ENCODE results near the gene QKI. TPM values are rescaled to one million over a fixed set of nuclear protein-coding genes. Genes with fewer than 3 reads are reported as not detected.
A peak's percentile ranks its signal among the peaks of the same experiment; 100 is the strongest.
"Not testable (repeated sequence)": the region's sequence is repeated elsewhere in the genome, so short reads cannot be mapped to it uniquely, and the experiment has no call there.

QKI gene
- total RNA-seq, 2 donors from 2014 or later, result 12.9 to 31.8 TPM

DNA sequence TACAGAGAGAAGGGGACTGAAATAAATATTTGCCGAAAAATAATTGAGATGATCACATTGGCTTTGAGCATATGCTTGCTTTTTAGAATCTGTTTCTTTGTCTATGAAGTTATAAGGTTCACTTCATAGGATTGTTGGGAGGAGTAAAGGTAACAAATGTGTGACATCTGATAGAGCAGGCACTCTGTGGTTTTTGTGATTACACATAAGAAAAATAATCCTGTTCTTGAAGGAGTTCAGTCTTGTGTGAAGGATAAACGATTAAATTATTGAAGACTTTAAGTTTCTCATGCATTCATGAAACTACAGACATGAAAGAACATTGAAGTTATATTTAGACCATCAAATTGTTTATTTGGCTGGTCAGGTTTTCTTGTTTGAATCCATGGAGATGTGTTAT lies 45.0 kb downstream of the QKI start:
- ATAC-seq, result no peak
- no peak for DNase-seq
- intact Hi-C loops (cut with DNase I, micrococcal nuclease), result no loop called here

DNA sequence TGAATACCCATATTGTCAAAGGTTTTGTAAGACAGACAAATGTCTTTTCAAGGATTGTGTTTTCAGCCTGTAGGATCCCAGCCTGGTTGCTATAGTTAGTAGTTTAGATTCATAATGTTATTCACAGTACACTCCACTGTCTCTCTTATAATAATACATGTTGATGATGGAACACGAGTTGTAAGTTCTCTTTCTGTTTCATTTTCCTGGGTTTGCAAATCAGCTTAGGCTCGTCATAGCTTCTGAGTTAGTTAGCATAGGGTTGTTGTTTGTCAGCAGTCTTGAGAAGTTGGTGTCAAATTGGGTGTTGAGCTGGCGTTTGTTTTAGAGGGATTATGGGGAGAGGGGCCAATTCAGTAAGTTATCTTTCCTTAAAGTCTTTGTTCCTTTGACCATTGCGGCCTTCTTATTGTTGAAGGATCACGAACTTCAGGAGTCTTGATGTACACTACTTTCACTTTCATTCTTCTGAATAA lies 45.8 kb downstream of the QKI start:
- intact Hi-C loops (cut with DNase I, micrococcal nuclease), result no loop called here
- ATAC-seq (no peak), DNase-seq (no peak)

DNA sequence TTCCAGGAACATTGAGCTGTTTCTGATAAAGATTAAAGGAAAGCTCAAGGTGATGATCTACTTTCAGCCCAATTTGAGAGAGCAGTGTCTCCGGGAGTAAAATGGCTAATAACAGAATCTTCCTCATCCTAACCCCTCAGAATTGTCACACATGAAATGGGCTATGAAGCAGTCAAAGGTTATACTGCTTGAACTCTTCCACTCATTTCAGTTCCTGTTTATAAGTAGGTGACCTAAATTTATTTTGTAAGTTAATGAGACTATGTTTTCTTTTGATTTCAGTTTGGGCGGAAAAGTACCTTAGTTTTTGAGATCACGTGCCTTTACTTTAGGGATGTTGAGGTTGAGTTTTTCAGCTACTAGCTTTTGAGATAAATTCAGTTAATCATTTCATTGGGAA lies 47.2 kb downstream of the QKI start:
- DNase-seq (no peak), ATAC-seq (no peak)
- intact Hi-C loops (cut with DNase I, micrococcal nuclease), result no loop called here

DNA sequence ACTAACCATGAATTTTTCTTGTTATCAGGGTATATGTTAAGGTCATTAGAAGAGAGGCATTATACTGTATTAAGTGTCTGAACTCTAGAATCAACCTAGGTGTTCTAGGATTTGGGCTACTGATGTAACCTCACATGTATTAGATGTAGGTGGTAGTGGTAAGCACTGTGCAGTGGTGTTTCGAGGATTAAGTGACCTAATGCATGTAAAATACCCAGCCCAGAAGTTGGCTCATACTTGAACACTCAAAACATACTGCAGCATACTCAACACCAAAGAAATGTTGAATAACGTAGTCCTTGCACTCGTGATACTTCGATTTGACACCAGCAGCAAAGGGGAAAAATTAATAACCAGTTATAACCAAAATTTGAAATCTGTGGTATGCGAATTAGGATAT lies 48.7 kb downstream of the QKI start:
- DNase-seq (no peak), ATAC-seq (no peak)
- intact Hi-C loops (cut with DNase I, micrococcal nuclease), result no loop called here

DNA sequence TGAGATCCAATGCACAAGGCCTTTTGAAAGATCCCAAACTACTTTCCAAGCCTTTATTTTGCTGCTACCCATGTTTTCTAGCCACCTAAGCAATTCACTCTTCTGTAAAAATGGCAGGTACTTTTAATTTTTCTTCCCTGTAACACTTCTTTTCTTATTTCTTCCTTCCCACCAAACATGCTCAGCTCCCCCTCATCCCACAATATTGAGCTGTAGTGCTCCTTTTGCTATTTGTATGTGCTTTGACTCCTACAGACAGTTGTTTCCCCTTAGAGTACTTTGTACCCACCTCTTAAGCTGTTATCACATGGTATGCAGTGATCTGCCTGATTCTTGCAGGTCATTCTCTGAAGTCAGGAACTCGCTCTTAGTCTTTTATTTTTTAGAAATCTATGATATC lies 49.3 kb downstream of the QKI start:
- no peak for DNase-seq
- intact Hi-C loops (cut with DNase I, micrococcal nuclease), result no loop called here
- ATAC-seq, result no peak

DNA sequence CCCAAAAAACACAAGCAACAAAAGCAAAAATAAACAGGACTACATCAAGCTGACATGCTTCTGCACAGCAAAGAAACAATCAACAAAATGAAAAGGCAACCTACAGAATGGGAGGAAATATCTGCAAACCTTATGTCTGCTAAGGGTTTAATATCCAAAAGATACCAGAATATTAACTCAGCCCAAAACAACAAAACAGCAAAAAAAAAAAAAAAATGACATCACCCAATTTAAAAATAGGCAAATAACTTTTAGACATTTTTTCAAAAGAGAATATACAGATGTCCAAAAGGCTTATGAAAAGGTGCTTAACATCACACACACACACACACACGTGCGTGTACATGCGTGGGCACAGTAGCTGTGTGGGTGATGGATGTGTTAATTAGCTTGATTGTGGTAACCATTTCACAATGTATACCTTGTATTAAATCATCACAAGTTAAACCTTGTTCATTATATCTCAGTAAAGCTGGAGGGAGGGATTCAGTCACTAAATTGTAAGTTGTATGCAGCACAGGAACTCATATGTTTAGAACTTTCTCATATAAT lies 52.4 kb downstream of the QKI start:
- intact Hi-C loops (cut with DNase I, micrococcal nuclease), result no loop called here
- ATAC-seq (no peak), DNase-seq (no peak)

DNA sequence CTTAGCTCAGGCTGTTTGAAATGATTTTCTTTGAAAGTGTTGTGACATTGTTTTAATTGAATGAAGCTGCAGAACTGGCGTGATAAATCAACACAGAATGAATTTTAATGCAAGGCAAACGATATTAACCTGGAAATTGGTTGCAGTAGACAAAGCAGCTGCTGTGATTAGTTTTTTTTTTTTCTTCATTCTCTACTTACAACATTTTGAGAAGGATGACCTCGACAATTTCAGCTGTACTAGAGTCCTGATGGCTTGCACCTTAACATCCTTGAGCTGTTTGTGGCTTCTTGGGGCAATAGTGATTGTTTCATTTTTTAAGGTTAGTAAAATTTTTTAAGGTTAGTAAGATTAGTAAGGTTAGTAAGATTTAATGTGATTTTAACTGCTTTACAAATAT lies 54.2 kb downstream of the QKI start:
- ATAC-seq (no peak), DNase-seq (no peak)
- intact Hi-C loops (cut with DNase I, micrococcal nuclease), result no loop called here

DNA sequence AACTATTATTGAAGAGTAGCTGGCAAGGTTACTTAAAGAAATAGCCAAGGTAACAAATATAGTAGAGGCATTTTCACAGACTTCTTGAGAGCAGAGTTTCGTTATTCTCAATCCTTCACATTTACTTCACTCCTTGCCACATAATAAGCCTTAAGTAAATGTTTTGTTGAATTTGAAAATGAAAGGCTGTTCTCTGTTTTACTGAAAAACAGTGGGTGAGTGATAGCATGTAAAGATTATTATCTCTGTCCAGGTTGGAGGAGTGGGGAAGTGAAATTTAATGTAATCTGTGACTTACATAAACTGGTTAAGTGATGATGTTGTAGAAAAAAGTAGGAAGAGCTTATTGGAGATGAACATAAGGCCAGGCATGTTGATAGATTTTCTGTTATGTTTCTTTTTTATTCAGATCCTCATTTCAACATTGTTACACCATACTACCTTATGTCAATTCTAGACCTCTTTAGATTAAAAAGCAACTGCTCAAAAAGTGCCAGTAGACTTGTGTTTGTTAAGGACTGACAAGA lies 55.0 kb downstream of the QKI start:
- ATAC-seq (no peak), DNase-seq (no peak)
- intact Hi-C loops (cut with DNase I, micrococcal nuclease), result no loop called here

DNA sequence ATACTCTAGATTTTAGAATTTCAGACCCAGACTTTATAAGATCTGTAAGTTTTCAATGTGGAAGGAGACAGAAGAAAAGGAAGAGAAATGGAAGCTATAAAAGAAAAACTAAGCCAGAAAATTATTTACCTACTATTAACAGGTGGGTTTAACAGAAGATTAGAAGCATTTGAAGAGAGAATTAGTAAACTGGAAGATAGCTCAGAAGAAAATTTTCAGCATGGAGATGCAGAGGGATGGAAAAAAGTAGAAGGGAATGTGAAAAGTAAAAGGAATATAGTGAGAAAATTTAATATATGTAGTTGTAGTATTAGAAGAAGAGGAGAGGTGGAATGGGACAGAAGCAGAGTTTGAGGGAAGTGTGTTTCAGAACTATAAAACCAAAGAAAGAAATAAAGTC lies 56.1 kb downstream of the QKI start:
- DNase-seq, result no peak

DNA sequence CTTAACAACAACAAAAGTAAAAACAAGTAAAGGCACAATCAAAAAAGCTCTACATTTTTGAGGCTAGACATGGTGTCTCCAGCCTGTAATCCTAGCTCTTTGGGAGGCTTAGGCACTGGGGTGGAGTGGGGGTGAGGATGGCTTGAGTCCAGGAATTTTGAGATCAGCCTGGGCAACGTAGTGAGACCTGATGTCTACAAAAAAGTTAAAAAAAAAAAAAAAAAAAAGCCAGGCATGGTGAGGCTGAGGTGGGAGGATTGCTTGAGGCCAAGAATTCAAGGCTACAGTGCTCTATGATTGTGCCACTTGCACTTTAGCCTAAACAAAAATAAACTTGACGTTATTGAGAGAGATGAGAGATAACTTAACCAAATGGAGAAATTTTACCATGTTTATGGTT lies 60.1 kb downstream of the QKI start:
- DNase-seq (no peak), ATAC-seq (no peak)
- intact Hi-C loops (cut with DNase I, micrococcal nuclease), result no loop called here

More for the DNA sequence above, 56.1 kb downstream of the QKI start:
- ATAC-seq, result no peak
- intact Hi-C loops (cut with DNase I, micrococcal nuclease), result no loop called here

DNA sequence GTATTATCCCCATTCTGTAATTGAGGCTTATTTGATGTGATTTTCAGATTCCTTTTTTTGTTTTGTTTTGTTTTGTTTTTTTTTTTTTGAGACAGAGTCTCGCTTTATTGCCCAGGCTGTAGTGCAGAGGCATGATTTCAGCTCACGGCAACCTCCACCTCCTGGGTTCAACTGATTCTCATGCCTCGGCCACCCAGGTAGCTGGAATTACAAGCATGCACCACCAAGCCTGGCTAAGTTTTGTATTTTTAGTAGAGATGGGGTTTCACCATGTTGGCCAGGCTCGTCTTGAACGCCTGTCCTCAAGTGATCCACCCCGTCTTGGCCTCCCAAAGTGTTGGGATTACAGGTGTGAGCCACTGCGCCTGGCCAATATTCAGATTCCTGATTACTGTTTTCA lies 62.4 kb downstream of the QKI start:
- ATAC-seq; intact Hi-C loops (cut with DNase I, micrococcal nuclease); DNase-seq: not testable (repeated sequence)

DNA sequence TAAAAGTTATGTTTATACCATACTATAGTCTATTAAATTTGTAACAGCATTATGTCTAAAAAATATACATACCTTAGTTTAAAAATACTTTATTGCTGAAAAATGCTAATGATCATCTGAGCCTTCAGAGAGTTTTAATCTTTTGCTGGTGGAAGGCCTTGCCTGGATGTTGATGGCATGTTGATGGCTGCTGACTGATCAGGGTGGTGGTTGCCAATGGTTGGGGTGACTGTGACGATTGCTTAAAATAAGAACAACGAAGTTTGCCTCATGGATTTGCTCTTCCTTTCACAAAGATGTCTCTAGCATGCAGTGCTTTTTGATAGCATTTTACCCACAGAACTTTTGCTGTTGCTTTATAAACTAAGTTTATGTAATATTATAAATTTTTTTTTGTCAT lies 68.6 kb downstream of the QKI start:
- DNase-seq (no peak), ATAC-seq (no peak)
- intact Hi-C loops (cut with DNase I, micrococcal nuclease), result no loop called here

DNA sequence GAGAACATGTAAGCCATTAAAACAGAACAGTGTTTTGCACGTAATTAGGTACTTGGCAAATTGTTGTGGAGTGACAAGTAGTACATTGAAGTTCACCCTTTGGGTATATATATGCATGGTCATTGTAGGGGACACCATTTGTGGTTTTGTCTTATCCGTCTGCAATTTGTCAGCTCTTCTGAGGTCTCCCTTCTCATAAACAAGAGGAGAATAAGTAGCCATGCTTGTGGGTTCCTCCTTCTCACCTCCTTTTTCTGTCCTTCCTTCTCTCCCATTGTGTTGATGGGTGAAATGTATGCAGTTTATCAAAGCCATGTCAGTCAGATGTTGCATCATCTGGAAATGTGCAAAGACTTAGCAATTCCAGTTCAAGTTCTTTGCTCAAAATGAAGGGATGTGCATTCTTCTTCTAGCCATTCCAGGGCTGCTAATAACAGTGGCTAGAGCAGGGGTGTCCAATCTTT lies 70.9 kb downstream of the QKI start:
- DNase-seq (no peak), ATAC-seq (no peak)
- intact Hi-C loops (cut with DNase I, micrococcal nuclease), result no loop called here

DNA sequence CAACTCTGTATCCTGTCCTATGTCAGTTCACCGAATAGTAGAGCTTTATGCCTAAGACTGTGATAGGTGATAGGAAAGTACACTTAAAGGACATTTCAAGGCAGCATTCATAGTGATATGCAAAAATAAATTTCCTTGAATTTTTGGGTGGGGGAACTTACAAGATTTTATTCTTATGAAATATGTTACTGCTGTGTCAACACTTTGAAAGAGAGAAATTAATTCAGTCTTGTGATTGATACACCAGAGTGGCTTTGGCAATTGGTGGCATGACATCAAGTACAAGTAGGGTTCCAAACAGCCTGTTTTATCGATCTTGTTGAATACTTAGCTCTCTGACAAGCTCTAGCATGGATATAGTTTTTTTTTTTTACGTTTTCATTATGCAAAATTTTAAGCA lies 72.3 kb downstream of the QKI start:
- intact Hi-C loops (cut with DNase I, micrococcal nuclease), result no loop called here
- ATAC-seq (no peak), DNase-seq (no peak)

DNA sequence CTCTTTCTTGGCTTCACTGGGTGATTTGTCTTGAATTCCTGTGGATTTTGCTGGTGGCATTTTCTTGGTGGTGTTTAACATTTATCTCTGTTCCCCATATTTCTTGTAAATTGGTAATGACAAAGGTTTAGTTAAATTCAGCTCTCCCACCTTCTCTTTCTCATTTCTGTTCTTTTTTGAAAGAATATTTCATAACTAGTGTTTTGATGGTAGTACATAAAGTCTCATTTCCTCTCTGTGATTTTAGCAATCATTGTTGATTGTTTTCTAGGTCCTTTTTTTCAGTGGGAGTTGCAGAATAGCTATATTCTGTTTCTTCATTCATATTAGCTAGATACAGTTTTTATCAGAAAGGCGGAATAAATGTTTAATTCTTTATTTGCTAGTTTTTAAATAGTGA lies 73.1 kb downstream of the QKI start:
- no peak for DNase-seq
- no peak for ATAC-seq
- intact Hi-C loops (cut with DNase I, micrococcal nuclease), result no loop called here

DNA sequence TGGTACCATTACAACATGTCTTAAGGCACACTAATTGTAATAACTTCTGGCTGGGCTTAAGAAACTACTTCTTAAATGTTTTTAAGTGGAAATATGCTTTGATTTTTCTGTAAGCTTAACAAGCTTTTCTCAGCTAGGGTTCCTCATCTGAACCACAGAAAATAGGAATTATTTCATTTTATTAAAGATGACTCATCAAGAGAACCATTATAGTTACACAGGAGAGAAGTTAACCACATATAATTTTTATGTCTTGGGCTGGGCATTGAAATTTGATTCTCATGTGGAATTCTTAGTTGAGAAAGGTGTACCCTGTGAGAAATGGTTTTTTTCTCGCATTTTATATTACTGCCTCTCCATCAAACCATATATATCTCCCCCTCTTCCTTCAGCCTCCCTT lies 75.1 kb downstream of the QKI start:
- ATAC-seq, result no peak
- intact Hi-C loops (cut with DNase I, micrococcal nuclease), result no loop called here
- DNase-seq, result no peak

DNA sequence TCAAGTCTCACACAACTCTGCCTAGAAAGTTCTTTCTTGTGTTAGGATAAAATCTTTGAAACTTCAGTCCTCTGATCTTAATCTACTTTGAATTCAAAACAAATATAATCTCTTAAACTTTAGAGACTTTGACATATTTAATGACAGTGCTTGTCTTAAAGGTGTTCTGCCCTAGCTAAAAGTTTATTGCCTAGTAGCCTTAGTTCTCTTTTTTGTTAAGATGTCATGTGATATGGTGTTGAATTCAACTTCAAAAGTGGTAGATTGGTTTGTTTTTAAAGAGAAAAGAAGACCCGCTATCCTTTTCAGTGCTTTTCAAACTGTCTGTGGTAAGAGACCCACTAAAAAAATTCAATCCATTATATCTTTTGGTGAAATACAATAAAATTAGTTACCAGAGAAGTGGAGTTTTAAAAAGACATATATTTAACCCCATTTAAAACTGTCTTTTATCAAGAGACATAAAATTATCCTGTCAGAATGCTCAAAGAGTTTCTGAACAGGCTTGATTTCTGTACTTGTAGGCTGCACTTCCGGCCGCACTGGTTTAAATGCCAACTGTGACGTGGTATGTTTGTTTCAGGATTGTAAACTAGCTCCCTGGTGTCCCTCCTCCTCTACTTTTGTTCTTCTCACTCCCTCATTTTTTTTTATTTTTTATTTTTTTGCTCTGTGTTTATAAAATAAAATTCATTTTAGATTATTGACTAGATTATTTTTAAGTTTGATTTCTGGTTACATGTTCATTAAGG lies 76.5 kb downstream of the QKI start:
- DNase-seq, result peak; percentile 61 to 62
- intact Hi-C loops (cut with DNase I, micrococcal nuclease), result no loop called here
- peak; percentile 92 for ATAC-seq

DNA sequence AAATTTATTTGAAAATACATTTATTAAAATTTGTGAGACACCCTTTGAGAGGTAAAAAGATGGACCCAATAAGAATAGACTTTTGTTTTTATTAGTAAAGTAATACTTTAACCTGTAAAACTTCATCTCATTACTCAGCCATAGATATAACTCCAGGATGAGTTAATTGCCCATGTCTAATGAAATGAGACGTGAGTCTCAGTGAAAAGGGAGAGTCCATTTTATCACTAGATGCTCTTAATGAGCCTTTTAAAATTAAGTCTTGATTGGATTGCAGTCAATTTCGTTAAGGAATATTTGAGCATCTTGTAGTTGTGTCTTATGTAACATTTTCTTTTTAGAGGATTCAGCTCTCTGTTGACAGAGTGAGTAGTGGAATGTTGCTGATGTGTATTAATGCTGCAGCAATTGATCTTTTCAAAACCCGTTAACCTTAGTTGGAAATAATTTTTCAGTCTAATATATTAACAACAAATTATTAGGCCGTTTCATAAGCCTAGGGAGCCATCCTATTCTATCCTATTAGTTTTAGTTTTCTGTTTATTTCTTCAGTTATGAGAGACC lies 77.3 kb downstream of the QKI start:
- ATAC-seq (no peak), DNase-seq (no peak)
- intact Hi-C loops (cut with DNase I, micrococcal nuclease), result no loop called here

DNA sequence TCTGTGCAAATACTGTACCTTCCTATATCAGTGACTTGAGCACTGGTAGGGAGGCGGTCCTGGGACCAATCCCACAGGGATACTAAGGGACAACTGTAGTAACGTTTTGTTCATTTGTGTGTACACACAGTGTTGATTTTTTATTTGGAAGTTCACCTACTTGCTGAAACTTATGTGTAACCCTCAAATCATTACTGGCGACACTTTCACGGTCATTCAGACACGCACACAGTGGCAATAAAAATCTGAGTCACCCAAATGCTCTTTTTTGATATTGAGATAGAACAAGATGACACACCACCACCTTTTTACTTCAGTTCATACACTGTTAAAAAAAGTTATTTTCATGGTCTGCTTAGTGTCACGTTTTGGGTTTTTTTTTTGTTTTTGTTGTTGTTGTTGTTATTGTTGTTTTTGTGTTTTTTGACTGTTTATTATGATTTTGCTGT lies 79.8 kb downstream of the QKI start:
- ATAC-seq, result no peak
- intact Hi-C loops (cut with DNase I, micrococcal nuclease), result no loop called here

DNA sequence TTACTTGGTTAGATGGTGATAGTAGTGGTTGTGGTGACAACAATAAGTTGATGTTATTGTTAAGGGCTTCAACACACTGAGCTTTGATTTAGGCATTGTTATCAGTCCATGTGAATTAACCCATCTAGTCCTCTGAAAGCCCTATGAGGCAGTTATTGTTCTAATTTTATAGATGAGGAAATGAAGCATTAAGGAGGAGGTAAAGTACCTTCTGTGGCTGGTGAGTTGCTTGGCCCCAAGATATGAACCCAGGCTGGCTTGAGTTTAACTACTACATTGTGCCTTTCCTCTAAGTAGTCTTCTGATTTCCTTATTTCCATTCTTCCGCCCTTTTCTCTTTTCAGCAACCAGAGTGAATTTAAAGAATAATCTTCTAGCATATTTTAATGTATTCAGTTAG lies 81.7 kb downstream of the QKI start:
- intact Hi-C loops (cut with DNase I, micrococcal nuclease), result no loop called here
- DNase-seq (no peak), ATAC-seq (no peak)

More for the DNA sequence above, 79.8 kb downstream of the QKI start:
- DNase-seq, result no peak
